Stimulated activated CD8-positive, alpha-beta memory T cell treated with anti-CD3 and anti-CD28 coated beads, Interleukin-4, amount 100 ng/mL, for 4 hours (primary cell): ENCODE results near the gene PPM1N.
"Not testable (repeated sequence)": the region's sequence is repeated elsewhere in the genome, so short reads cannot be mapped to it uniquely, and the experiment has no call there.

Experiments used
- DNase-seq, 2 donors: peaks; one replicate each; pipeline ENCODE4 v3.0.0-alpha.2; 2020; ENCODE audit warnings: low read depth in 2 of 2, low spot score in 1 of 2

Gene PPM1N

GRCh38 chr19:45507872-45508416 is 9.7 kb downstream of the PPM1N start:
- no peak for DNase-seq

GRCh38 chr19:45508417-45508860 is 10.2 kb downstream of the PPM1N start:
- no peak for DNase-seq

- no peak for DNase-seq
These were observed 10.8 kb downstream of the PPM1N start for GRCh38 chr19:45508861-45509691.

GRCh38 chr19:45509692-45510015 is 11.4 kb downstream of the PPM1N start:
- DNase-seq, result no peak

- not testable (repeated sequence) for DNase-seq
These were observed 12.1 kb downstream of the PPM1N start for GRCh38 chr19:45510352-45510751.

GRCh38 chr19:45511074-45511473 is 12.8 kb downstream of the PPM1N start:
- DNase-seq, result no peak

GRCh38 chr19:45512881-45513483 is 14.7 kb downstream of the PPM1N start:
- no peak for DNase-seq

GRCh38 chr19:45514376-45515051 is 16.3 kb downstream of the PPM1N start:
- no peak for DNase-seq

GRCh38 chr19:45515081-45515624 is 16.9 kb downstream of the PPM1N start:
- no peak for DNase-seq

- no peak for DNase-seq
These were observed 17.7 kb downstream of the PPM1N start for GRCh38 chr19:45515807-45516401.

- no peak for DNase-seq
These were observed 19.0 kb downstream of the PPM1N start for GRCh38 chr19:45517238-45517637.

- no peak for DNase-seq
These were observed 19.6 kb downstream of the PPM1N start for GRCh38 chr19:45517641-45518468.

- DNase-seq, result no peak
These were observed 20.2 kb downstream of the PPM1N start for GRCh38 chr19:45518469-45518826.

- DNase-seq, result no peak
These were observed 24.0 kb downstream of the PPM1N start for GRCh38 chr19:45522010-45522941.

- no peak for DNase-seq
These were observed 25.5 kb downstream of the PPM1N start for GRCh38 chr19:45523642-45524256.

GRCh38 chr19:45524575-45525129 is 26.4 kb downstream of the PPM1N start:
- DNase-seq, result no peak

- no peak for DNase-seq
These were observed 27.9 kb downstream of the PPM1N start for GRCh38 chr19:45526143-45526542.

- no peak for DNase-seq
These were observed 28.7 kb downstream of the PPM1N start for GRCh38 chr19:45526971-45527370.

- DNase-seq, result no peak
These were observed 29.5 kb downstream of the PPM1N start for GRCh38 chr19:45527731-45528130.
